Activated T-helper 9 cell treated with anti-CD3 and anti-CD28 coated beads, Interleukin-2, amount 50 U/mL, for 16 hours (primary cell): ENCODE measurements around the gene SKAP1.
"Not testable (repeated sequence)": the region's sequence is repeated elsewhere in the genome, so short reads cannot be mapped to it uniquely, and the experiment has no call there.

Experiments
- DNase-seq: peaks from one replicate; pipeline ENCODE4 v3.0.0-alpha.2; 2020; ENCODE audit warnings: low read depth

Gene SKAP1

DNA sequence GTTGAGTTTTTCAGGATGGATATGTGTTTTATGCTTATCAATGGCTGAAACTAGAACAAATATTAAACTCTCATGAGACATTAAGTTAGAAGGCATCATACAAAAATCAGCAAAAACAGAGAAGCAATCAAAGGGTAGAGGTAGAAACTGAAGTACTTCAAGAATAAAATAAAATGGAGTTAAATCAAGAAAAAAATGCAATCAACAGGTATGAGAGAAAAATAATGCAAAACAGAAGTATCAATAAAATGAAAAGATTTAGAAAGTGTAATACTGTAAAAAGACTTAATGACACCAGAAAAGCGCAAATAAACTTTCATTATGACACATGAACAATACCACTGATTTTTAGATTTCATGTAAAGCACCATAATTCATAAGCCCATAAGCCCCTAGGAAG, 112.3 kb downstream of the SKAP1 start:
- no peak for DNase-seq

DNA sequence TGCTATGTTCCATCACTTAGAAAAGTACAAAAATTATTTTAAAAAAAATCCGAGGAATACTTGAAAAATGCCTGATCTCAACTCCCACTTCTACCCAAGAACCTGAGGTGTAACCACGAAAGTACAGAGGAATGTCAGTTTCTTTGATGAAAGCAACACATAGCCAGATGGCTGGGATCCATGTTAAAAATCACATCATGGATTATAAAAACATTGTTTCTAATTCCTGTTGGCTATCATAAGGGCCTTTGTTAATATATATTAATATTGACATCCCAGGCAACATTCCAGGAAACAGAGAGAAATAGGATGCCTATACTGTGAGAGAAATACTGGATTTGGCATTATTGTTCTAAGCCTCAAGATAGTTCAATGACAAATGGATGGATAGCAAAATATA, 115.3 kb downstream of the SKAP1 start:
- no peak for DNase-seq

DNA sequence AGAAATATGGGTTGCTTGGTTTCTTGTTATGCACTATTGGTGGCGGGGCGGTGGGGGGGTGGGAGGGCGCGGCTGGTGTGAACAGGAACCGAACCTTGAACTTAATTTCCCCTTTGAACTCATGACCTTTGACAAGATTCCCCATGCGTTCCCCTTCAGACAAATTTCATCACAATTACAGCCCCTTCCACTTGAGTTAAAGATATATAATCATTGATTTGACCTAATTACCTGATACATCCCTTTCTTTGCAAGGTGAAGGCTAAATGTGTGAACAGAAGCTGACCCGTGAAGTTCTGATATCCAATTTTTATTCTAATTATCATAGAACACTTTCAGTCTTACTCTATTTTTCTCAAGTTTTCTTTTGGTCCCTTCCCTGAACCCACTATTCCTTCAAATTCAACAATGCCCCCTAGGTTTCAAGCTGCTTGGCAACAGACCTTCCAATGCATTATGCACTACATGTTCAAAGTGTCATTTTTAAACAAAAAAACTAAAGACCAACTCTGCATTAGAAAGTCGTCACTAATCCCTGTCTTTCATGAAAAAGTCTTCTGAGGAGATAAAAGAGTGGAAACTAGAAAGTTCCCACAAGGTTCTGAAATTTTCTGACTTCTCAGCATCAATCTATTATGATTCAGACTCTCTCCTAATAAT, 116.8 kb downstream of the SKAP1 start:
- no peak for DNase-seq

DNA sequence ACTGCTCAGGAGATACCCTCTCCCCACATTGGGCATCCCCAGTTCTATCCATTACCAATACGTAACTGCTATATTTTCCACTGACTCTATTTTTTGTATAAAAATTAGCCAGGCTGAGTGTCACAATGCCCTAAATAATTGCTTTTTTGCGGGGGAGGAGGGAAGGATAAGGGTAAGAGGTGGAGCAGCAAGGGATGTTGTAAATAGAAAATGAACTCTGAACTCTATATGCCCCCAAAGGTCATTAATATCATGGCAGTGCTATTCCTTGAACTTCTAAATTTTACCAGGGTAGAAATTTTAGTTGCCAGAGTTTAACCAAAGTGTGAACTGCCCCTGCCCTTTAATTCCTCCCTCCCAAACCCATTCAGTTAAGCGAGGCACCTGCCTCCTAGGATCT, 118.7 kb downstream of the SKAP1 start:
- no peak for DNase-seq

DNA sequence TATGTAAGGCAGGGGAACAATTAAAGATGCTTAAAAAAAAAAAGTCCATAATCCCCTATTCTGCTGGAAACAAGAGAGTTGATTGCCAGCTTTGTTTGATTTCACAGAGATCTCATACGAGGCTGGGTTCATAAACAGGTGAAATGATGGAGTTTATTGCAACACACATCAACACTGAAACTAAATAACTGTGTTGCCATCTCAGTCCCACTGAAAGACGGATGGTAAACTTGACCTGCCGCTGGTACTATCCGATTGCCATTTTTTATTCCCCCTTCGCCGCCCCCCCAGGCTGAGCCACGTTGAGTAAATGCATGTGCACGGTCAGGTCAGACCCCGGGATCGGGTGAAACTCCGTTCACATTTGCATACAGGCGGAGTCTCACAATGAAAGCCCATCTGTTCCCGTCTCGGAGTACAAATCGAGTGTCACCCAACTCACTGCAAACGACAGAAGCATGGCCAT, 119.2 kb downstream of the SKAP1 start:
- DNase-seq: no peak

DNA sequence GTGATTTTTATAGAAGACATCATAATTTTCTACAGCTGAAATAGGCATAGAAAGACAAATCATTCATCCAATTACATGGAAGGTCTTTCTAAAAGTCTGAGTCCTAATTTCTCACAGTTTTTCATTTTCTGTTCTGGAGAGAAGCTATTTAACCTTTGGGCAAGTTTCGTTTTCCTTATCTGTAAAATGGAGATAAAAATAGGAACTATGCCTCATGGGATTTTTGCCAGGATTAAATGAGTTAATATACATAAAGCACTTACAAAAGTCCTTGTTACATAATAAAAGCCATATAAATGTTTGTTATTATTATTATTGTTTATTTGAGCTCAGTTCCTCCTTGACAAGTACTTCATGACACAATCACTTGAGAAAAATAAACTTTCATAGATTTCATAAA, 121.4 kb downstream of the SKAP1 start:
- DNase-seq: no peak

DNA sequence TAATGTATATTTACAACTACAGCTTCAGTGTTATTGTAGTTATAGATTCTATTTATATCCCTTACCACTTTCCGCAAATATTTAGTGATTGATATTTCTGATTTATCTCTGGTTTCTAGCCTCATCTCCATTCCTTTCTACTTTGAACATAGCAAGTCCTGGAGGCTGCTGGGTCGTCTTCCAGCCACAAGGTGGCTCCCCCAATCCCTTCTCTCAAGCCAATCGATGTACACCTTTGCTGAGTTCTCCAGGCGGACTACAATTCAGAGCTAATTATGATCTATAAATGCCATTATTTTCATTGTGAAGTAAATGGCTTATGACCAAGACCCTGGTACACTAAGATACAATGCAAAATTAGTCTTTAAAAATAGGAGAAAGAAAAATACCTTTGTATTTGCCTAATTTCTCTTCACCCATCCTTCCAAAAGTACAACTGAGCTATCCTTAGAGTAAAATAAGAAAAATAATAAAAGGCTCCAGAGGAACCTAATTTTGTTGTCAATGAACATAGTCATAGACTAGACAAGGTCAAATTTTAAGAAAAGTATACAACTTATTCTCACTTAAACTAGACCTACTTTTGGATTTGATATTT, 122.1 kb downstream of the SKAP1 start:
- DNase-seq: peak; percentile 29

DNA sequence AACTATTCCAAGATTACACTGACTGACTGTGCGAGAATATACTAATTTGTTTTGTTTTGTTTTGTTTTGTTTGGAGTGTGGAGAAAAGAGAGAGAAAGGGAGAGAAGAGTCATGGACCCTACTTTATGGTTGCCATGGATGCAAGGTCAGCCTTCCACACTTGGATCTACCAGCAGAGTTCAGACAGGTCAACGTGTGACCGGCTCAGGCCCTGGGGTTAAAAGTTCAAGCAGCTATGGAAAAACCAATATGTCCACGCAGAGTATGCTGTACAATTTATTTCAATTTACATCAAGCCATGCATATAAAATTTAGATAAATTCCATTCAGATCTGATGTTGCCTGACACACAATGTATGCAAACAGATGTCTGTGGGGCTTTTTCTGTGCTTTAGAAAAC, 122.8 kb downstream of the SKAP1 start:
- DNase-seq: no peak

DNA sequence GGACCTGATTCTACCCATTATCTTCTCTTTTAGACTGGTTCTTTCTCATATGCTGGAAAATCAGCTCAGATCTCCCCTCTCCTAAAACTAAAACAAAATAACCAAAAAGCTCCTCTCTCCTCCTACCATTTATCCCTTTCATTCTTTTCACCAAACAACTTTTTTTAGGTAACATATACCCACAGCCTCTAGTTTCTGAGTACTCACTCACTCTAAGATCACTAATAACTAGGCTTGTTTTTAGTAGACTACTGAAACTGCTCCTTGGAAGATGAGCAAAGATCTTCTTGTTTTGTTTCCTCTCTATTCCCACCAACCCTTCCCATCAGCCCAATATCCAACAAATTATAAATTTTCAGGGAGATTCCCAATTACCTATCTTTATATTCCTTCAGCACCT, 129.0 kb downstream of the SKAP1 start:
- no peak for DNase-seq

DNA sequence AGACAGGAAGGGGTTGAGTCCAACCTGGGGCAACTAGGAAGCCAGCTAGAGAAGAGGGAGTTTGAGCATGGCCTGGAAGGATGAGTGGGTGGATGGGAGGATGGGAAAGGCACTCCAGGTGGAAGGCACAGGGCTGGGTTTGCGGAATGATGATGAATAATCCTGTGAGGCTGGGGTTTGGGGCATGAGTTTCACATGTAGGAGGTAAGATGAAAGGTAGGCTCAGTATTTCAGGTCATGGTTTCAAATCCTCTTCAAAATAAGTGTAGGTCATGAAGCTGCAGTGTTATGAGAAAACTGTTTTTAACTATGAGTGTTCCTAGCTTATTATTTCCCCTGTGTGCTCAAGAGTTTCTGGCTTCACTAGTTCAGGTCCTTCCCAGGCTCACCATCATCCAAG, 130.3 kb downstream of the SKAP1 start:
- DNase-seq: no peak

DNA sequence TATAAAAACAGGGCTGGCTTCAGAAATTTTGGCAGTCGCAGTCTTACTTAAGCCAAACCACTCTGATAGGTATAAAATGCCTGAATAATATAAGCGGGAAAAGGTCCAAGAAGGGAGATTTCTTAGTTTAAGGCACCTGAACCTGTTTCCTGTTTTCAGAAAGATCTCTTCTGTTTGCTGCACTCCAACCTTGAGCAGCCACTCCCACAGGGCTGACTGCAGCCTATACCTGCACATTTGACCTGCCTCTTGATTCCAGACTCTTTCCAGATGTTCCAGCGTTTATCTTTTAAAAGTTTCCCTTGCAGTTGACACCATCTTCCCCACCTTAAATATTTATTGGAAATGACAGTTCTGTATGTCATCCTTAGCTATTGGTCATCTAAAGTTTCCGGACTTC, 132.2 kb downstream of the SKAP1 start:
- DNase-seq: no peak

DNA sequence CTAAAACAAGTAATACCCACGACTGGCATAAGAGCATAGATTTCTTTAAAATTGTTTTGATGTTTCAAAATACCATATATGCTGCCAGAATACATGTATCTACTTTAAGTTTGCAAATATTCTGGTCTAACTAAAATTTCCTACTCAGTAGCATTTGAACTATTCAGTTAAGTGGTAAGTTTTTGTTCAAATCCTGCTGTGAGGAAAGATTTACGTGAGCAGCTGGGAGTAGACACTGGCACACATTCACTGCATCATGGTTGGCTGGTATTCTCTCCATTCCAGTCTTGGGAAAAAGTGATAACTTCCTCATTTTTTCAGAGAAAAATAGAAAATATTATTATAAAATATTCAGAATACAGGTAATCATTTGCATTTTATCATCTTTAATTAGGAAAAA, 133.6 kb downstream of the SKAP1 start:
- no peak for DNase-seq

DNA sequence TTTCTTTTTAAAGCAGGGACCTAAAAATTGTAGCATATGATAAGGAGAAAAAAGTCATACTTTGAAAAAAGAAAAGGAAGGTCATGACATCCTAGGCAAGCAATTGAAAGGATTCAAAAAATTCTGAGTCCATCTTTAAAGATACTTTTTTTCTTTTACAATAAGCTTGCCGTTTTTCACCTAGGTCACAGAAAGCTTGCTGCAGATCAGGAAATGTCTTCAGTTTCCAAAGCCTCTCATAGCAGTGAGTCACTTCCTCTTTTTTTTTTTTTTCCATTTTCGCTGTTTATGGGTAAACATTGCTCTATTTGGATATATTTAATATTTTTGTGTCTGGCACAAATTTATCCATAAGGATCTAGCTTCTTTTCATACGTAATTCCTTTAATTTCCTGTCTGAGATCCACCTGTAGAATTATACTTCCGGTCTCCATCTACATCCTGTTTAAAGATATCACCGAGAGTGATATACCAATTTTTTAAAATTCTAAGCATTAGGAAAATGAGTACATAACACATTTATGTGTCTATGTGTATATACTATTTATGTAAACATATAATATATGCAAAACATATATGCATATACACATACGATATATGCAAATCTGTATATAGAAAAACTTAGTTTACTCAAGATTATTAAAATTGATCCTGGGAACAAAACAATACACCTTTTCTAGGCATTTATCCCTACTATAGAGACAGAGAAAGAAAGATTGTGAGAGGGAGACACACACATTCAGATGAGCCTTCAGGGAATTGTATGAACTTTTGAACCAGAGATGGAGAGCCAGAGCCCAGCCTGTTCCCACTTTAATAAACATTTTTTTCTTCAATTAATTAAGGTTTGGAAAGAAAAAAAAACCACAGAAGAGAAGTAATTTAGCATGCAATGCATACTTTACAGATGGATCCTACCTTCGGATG, 134.4 kb downstream of the SKAP1 start:
- DNase-seq: no peak

DNA sequence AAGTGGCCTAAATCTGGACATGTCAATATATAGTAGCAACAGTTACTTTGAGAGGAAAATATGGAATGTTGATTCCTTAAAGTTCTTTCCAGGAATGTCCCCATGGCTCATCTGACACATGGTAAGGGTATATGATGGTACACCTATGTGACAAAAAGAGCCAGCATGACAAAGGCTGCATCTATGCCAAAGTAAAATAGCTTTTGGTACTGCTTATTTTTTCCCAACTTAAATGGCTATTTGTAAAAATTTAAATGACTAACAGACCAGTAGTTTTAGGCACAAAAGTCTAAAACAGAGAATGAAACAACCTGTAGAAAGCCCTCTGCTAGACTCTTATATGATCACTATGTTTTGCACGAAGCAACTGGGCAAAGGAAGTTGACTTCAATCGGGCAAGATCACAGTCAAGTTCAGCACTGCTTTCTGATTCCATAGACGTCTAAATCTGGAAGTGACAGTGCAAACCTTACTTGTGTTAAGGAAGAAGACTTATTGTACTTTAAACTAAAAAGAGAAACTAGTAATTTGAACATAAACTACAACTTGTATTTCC, 135.1 kb downstream of the SKAP1 start:
- DNase-seq: no peak

DNA sequence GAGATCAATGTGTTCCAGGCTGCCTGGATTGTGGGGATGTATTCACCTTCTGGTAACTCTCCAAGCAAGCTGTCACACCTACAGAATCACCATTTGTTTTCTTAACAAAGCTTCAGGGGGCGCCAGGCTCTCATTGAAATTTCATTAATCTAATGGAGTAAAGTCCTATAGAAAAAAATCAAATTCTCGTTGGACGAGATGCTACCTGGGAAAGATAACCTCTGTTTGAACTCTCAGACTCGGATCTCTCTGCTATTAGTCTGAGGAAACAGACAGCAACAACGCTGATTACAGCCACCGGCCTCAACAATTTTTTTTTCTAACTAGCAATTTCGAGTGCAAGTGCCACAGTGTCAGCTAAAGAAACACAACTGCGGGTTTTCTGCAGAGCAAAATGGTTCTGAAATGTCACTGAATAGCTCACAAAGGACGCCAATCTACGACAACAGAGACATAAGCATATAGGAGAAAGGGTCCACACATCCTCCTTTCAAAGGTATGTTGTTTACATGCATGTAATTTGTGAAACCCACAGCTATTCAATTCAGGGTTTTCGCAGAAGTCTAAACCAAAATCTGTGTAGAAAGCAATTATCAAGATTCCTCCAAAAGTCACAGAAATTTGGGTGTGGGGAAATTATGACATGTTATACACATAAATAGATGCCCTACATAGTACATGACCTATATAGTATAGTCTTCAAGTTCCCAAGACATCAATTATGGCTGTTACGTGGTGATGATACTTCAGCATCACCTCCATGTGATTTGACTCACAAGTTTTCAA, 135.8 kb downstream of the SKAP1 start:
- DNase-seq: no peak

DNA sequence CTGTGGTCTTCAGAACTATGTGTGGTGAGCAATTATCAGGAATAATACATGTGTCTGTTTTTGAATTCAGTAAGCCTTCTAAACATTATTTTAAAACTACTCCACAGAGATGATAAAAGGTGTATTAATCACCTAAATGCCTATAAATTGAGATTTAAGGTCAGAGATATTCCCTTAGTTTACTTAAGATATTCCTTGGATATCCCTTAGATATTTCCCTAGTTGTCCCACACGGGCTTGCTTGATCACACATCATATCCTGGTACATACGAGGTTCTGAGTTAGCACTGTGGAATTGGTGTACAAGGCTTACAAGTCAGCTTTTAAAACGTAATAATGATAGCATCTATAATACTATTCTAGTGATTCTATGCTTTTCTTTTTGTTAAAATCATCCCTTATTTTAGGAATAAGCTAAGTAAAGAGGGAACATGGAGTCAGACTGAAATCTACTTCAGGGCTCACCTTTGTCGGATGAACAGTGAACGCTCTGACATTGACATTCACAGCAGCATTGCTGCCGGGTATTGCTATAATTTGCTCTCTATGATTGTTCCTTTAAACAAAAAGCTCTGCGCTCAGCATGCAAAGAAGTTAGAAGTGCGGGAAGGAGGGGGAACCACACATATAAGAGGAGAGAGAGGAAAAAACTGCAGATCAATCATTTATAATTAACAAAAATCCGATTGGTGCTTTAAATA, 136.5 kb downstream of the SKAP1 start:
- DNase-seq: no peak

DNA sequence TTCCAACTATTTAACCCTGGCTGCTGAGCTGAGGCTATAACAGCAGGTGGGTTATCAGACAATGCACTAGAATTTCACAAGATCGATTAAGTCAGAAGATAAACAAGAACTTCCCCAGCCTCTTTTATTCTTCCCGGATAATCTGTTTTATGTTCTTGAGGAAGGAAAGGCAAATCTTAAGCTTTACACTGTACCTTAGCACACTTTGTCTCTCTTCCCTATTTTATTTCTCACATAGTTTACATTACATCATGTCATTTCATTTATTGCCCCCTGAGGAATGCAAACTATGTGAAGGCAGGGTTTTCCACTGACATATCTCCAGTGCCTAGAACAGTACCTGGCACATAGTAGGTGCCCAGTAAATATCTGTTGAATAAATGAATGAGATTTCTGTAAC, 139.6 kb downstream of the SKAP1 start:
- no peak for DNase-seq

DNA sequence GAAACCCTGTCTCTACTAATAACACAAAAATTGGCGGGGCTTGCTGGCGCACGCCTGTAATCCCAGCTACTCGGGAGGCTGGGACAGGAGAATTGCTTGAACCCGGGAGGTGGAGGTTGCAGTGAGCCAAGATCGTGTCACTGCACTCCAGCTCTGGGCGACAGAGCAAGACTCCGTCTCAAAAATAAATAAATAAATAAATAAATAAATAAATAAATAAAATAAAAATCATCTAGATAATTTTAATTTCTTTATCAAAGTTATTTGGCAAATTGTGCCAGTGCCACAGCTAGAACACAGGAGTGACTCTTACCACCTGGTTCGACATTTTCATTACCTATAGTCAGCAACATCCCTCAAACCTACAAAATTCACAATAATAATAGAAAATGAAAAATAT, 143.1 kb downstream of the SKAP1 start:
- not testable (repeated sequence) for DNase-seq

DNA sequence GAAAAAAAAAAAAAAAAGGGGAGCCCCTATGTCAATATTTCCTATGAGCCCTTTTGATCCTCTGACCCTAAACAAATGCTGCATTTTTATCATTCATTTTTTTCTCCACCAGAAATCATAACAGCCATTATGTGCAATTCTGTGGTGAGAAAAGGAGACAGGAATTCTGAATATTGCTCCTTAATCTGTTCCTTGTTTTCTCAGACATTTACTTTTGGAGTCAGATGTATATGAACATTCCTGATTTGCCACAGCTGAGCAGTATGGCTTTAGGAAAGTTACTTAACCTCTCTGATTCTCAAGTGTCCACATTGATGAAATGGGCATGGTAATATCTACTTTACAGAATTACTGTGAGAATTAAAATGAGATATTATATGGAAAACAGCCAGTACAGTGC, 144.4 kb downstream of the SKAP1 start:
- no peak for DNase-seq

DNA sequence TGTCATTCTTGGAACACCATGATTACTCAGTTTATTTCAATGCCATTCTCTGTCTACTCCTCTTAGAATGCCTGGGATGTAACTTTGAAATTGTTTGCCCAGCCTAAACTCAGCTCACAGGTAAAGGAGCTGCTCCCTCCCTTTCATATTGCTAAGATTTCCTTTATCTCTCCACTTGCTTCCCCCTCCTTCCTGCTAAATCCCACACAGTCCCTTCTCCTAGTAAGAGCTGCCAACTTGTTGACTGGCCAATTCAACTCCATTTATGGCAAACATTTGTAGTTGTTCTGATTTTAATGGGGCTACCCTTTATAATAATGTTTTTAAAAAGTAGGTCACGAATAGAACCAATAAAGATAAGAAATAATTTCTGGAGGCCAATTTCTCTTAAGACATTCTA, 146.1 kb downstream of the SKAP1 start:
- DNase-seq: no peak

DNA sequence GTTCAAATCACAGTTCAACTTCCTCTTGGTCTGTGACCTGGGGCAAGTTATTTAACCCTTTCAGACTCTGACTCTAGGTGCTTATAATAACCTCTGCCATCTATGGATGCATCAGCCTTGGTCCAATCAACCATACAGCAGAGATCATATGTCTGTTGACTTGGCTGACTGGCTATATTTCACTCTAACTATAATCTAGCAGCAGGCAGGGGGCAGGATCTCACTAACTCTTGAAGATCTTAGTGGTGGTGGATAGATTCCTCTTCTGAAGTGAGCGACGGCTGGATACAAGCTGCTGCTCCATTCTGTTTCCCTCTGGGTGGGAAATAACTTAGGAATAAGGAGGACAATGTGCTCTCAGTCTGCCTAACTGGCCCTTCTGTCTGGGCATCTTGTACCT, 146.6 kb downstream of the SKAP1 start:
- no peak for DNase-seq
